GM18520 (cell line): ENCODE results near the gene GRIP2.

Source experiments
- ATAC-seq: cut with Tn5 transposase; IDR thresholded peaks from one replicate; pipeline ENCODE4 v1.9.1; 2021; ENCODE audit not compliant: unreplicated experiment

GRIP2 gene

GRCh38 chr3:14488286-14489041 lies 51.7 kb downstream of the GRIP2 start:
- no peak for ATAC-seq

DNA sequence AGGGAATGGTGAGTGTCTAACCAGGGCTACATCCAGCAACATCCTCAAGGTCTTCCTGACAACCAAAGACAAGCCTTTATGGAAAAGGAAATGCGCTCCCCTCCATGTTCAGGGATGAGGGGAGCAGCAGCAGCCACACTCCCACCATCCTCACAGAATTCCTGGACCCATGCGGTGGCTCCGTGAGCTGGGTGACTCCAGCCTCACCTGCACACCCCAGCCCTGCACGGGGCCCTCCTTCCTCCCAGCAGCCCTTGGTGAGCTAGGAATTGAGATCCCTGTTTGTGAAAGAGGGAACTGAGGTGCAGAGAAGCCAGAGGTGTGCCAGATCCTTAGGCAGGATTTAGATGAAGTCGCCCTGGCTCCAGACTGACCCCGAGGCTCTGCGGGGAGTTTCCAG lies 52.3 kb downstream of the GRIP2 start:
- no peak for ATAC-seq

- ATAC-seq = no peak
These were observed 53.1 kb downstream of the GRIP2 start for GRCh38 chr3:14487086-14487485.

- no peak for ATAC-seq
These were observed 53.7 kb downstream of the GRIP2 start for GRCh38 chr3:14486460-14486859.

DNA sequence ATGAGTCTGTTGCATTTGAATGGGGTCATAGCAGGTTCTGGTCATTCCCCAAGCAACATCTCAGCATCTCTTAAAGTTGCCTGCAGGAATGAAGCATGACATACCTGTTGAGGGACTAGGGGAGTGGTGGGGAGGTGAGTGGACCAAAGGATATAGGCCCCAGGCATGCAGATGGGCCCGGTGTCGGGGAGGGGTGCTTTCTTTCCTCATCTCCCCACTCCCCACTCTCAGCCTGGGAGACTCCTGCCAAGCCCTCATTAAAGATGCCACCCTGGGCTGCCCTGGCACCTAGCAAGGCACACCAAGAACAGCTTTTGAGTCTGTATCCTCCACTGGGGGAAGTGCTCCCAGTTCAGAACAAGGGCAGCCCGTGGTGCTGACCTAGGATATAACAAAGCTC lies 54.2 kb downstream of the GRIP2 start:
- no peak for ATAC-seq

DNA sequence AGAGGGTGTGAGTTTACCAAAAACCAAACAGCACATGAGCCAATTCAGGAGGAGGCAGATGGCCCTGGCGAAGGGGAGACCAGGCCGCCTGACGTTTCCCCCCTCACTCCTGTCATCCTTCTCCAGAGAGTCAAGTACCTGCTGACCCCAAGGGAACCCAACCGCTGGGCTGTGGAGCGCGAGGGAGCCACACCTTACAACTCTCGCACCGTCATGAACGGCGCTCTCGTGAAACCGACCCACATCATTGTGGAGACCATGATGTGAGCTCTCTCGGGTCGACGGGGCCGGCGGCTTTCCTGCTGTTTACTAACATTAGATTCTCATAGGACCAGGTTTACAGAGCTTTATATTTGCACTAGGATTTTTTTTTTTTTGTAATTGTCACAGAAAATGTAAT lies 55.4 kb downstream of the GRIP2 start:
- ATAC-seq = no peak

- ATAC-seq = no peak
These were observed 56.9 kb downstream of the GRIP2 start for GRCh38 chr3:14483286-14483685.

GRCh38 chr3:14482271-14482721 lies 57.8 kb downstream of the GRIP2 start:
- ATAC-seq = no peak

- ATAC-seq = no peak
These were observed 58.5 kb downstream of the GRIP2 start for GRCh38 chr3:14481646-14482036.

DNA sequence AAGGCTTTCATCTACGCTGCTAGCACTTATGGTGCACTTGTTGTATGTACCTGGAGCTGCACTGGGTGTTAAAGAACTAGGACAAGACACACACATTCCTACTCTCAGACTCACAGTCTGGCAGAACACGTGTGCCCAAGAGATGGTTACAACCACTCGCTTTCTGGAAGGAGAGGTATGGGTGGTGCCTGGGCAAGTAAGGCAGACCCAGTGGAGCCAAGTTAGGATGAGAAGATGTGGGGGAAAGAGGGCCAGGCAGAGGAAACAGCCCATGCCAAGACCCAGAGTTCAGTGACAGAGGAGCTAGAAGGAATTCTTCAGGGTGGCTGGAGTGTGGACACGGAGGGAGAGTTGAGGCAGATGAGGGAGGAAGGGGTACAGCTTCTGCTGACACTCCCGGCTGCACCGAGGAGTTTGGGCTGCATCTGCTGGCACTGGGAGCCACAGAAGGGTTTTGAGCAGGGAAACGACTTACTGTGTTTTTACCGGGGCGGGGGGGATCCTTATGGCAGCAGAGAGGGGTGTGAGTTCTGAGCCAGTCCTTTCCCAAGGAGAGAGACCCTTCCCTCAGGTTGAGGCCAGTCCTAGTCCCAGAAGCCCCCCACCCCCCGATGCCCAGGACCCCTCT lies 59.0 kb downstream of the GRIP2 start:
- ATAC-seq = no peak

GRCh38 chr3:14480207-14481017 lies 59.7 kb downstream of the GRIP2 start:
- ATAC-seq = no peak

- ATAC-seq = no peak
These were observed 60.6 kb downstream of the GRIP2 start for GRCh38 chr3:14479591-14479990.

DNA sequence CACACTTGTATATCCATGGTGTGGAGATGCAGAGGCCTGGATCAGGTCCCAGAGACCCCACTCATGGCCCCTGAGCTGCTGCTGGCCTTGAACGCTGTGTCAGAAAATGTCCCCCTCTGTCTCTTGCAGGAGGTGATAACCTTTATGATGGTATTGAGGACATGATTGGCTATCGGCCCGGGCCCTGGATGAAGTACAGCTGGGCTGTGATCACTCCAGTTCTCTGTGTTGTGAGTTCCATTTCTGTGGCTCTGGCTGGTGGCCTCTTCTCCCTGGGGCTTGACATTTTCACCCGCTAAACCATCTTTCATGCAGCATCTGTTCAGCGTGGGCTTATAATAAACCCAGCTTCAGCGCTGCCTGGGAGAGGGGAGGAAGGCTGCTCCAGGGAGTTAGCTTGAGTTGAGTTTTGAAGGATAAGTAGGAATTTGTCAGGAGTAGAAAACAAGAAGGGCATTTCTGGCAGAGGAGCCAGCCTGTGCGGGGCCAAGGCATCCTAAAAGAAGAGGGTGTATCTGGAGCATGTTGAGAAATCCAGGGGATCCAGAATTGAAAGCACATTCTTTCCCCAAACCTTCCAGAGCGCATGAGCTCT lies 61.1 kb downstream of the GRIP2 start:
- no peak for ATAC-seq

GRCh38 chr3:14477311-14477935 lies 62.7 kb downstream of the GRIP2 start:
- no peak for ATAC-seq

- no peak for ATAC-seq
These were observed 63.4 kb downstream of the GRIP2 start for GRCh38 chr3:14476583-14477265.

- ATAC-seq = no peak
These were observed 64.5 kb downstream of the GRIP2 start for GRCh38 chr3:14475621-14476020.

- ATAC-seq = no peak
These were observed 65.6 kb downstream of the GRIP2 start for GRCh38 chr3:14474363-14475081.

- ATAC-seq = no peak
These were observed 66.7 kb downstream of the GRIP2 start for GRCh38 chr3:14473411-14473891.

DNA sequence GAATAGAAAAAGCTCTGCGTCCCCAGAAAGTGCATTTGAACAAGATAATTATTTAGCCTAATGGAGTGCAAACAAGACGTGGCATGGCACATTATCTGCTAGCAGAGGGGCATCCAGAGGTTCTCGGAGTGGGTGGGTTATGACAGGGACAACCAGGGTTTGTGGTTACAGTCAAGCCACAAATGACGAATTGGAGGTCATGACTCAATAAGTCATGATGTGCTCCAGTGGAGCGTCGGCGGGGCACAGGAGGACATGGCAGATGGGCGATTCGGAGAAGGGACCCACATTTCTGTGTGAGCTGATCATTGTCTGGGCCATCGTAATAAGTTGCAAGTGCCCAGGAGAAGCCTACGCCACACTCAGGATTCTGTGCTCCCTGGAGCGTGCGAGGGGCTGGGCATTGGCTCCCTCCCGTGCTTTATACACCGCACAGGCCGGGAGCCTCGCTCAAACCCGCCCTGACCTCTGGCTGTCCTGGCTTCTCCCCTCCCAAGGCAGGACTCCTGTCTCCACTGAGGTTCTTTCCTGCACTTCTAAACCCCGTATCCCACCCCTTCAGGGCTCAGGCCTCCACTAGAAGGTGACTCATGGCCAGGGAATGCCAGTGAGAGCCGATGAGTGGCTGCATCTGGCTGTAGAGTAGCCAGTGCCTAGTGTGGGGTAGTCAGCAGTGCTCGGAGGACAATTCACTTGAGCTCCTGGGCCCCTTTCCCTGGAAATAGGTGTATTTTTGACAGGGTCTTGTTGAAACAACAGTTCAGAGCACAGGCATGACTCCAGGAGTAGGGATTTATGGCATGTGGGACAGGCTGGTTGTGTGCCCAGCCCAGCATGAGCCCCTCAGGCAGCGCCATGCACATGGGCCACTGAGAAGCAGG lies 67.4 kb downstream of the GRIP2 start:
- ATAC-seq = no peak
